ENCODE results near the gene PSPH.

- no peak for TF ChIP-seq POLR2A (IDR thresholded peaks at IDR 0.05; ENCODE audit: extremely low read depth, insufficient read length)
- no peak for TF ChIP-seq MAX (IDR thresholded peaks at IDR 0.05; ENCODE audit: low read depth, low read length)
- no peak for TF ChIP-seq CTCF (IDR thresholded peaks at IDR 0.05; ENCODE audit: low read depth, low read length)
- TF ChIP-seq MYC (IDR thresholded peaks at IDR 0.05; ENCODE audit: low read depth, low read length), result no peak
Observed at GRCh38 chr7:55965805-55966421, 85.3 kb downstream of the PSPH start.
